H1 (cell line): Measurements from ENCODE around the gene TLE1. TPM values are rescaled to one million over a fixed set of nuclear protein-coding genes. Genes with fewer than 3 reads are reported as not detected.

Experiments used
- CTCF ChIA-PET: fragments of 300-600 bp; sonication (Branson Sonifier 250); formaldehyde crosslinking; loops from one replicate; lab custom pipeline; 2021; ENCODE audit not compliant: partially characterized antibody; lab: Charles Lee
- POLR2A ChIA-PET: fragments of 300-600 bp; sonication (Branson Sonifier 250); formaldehyde crosslinking; loops from one replicate; lab custom pipeline; 2021; ENCODE audit warnings: inconsistent platforms; ENCODE audit not compliant: partially characterized antibody; lab: Charles Lee
- DNase-seq, 2 experiments: peaks; one replicate each; pipeline versions ENCODE4 v3.0.0 to v3.0.0-alpha.2; 2010 to 2022; ENCODE audit warnings: low spot score in 2 of 2, low read depth in 1 of 2, mixed read lengths in 1 of 2
- FAIRE-seq: peaks from 2 replicates; lab custom pipeline; 2011; peaks lifted over from hg19 to GRCh38; lab: Jason Lieb, UNC
- H2AFZ ChIP-seq: 2 replicates; pipeline ENCODE4 v1.8.1; 2012; ENCODE audit warnings: low read length, inconsistent platforms
- H2AK5ac ChIP-seq: 2 replicates; pipeline ENCODE4 v1.6.1; 2013; ENCODE audit warnings: low read depth, low read length
- H2BK120ac ChIP-seq: replicated peaks from 2 replicates; pipeline ENCODE3; 2013; ENCODE audit warnings: low read depth, low read length, inconsistent platforms
- H2BK12ac ChIP-seq: 2 replicates; pipeline ENCODE4 v1.6.1; 2013; ENCODE audit warnings: low read depth, low read length
- H2BK15ac ChIP-seq: 2 replicates; pipeline ENCODE4 v1.6.1; 2013; ENCODE audit warnings: low read length
- H2BK20ac ChIP-seq: 2 replicates; pipeline ENCODE4 v1.6.1; 2013; ENCODE audit warnings: low read length
- H2BK5ac ChIP-seq: 2 replicates; pipeline ENCODE4 v1.6.1; 2013; ENCODE audit warnings: low read depth, low read length
- H3K14ac ChIP-seq: 2 replicates; pipeline ENCODE4 v1.6.1; 2013; ENCODE audit warnings: inconsistent platforms; ENCODE audit not compliant: insufficient read length
- H3K18ac ChIP-seq: 2 replicates; pipeline ENCODE4 v1.6.1; 2013; ENCODE audit warnings: low read length; ENCODE audit errors: extremely low read depth
- H3K23ac ChIP-seq: 2 replicates; pipeline ENCODE4 v1.6.1; 2013; ENCODE audit warnings: inconsistent platforms; ENCODE audit not compliant: insufficient read length
- H3K23me2 ChIP-seq: 2 replicates; pipeline ENCODE4 v1.6.1; 2013; ENCODE audit warnings: low read depth, low read length
- H3K27ac ChIP-seq: 2 replicates; pipeline ENCODE4 v1.6.1; 2011; ENCODE audit warnings: low read depth, low read length, inconsistent platforms
- H3K27me3 ChIP-seq, 4 experiments: replicated peaks in 1 of 4; 1 replicate in 1 of 4; 2 replicates in 3 of 4; pipeline versions ENCODE4 v1.6.1 to v1.8.1; 2011 to 2013; ENCODE audit warnings: low read length in 3 of 4, mild to moderate bottlenecking in 3 of 4, inconsistent platforms in 2 of 4, mixed read lengths in 2 of 4, moderate library complexity in 1 of 4; ENCODE audit not compliant: control insufficient read depth in 3 of 4, insufficient read depth in 3 of 4; ENCODE audit errors: extremely low read depth in 1 of 4
- H3K36me3 ChIP-seq, 4 experiments: 2 replicates each; pipeline versions ENCODE4 v1.6.1 to v1.8.1; 2011 to 2013; ENCODE audit warnings: mild to moderate bottlenecking in 4 of 4, low read length in 3 of 4, moderate library complexity in 2 of 4, control low read depth in 1 of 4, inconsistent platforms in 1 of 4; ENCODE audit not compliant: insufficient read depth in 4 of 4, control insufficient read depth in 2 of 4
- H3K4ac ChIP-seq: replicated peaks from 2 replicates; pipeline ENCODE3; 2013; ENCODE audit warnings: low read length, low read depth, mixed read lengths, inconsistent platforms; ENCODE audit not compliant: insufficient read length
- H3K4me1 ChIP-seq, 4 experiments: replicated peaks in 1 of 4; 1 replicate in 1 of 4; 2 replicates in 3 of 4; pipeline versions ENCODE4 v1.6.1 to v1.8.1; 2011 to 2013; ENCODE audit warnings: low read length in 3 of 4, inconsistent platforms in 2 of 4, mixed read lengths in 1 of 4; ENCODE audit not compliant: insufficient read depth in 4 of 4, control insufficient read depth in 3 of 4
- H3K4me2 ChIP-seq, 2 experiments: 2 replicates each; pipeline versions ENCODE4 v1.6.1 to v1.8.1; 2011 to 2013; ENCODE audit warnings: low read depth in 2 of 2, low read length in 2 of 2, control low read depth in 1 of 2, inconsistent platforms in 1 of 2, mild to moderate bottlenecking in 1 of 2; ENCODE audit not compliant: insufficient read depth in 1 of 2
- H3K4me3 ChIP-seq, 4 experiments: fragments of 200-600, 300-600 bp in 1 of 4; sonication (generic), shearing (Covaris generic), sonication (Bioruptor Twin) in 1 of 4; 2 replicates each; pipeline versions ENCODE4 v1.5.1 to v1.8.1; 2011 to 2016; ENCODE audit warnings: low read length in 4 of 4, low read depth in 3 of 4, control low read depth in 2 of 4, inconsistent platforms in 2 of 4, mild to moderate bottlenecking in 2 of 4, mixed read lengths in 1 of 4, moderate library complexity in 1 of 4; ENCODE audit not compliant: insufficient read depth in 2 of 4; ENCODE audit errors: extremely low read depth in 1 of 4
- H3K56ac ChIP-seq: replicated peaks from 2 replicates; pipeline ENCODE3; 2013; ENCODE audit warnings: low read depth, mild to moderate bottlenecking, mixed read lengths, low read length, inconsistent platforms; ENCODE audit not compliant: insufficient read length
- H3K79me1 ChIP-seq: 2 replicates; pipeline ENCODE4 v1.6.1; 2013; ENCODE audit warnings: low read depth, low read length, control low read depth
- H3K79me2 ChIP-seq, 2 experiments: 2 replicates each; pipeline versions ENCODE4 v1.6.1 to v1.8.1; 2012 to 2013; ENCODE audit warnings: low read length in 2 of 2, mild to moderate bottlenecking in 2 of 2, inconsistent platforms in 1 of 2; ENCODE audit not compliant: insufficient read depth in 2 of 2, control insufficient read depth in 1 of 2
- H3K9ac ChIP-seq, 4 experiments: replicated peaks in 1 of 4; 1 replicate in 1 of 4; 2 replicates in 3 of 4; pipeline versions ENCODE4 v1.6.1 to v1.8.1; 2011 to 2013; ENCODE audit warnings: low read depth in 3 of 4, low read length in 3 of 4, control low read depth in 2 of 4, mild to moderate bottlenecking in 2 of 4, moderate library complexity in 2 of 4, inconsistent platforms in 1 of 4; ENCODE audit errors: extremely low read depth in 1 of 4
- H3K9me3 ChIP-seq, 2 experiments: 2 replicates each; pipeline versions ENCODE4 v1.6.1 to v1.8.1; 2012 to 2013; ENCODE audit warnings: mild to moderate bottlenecking in 2 of 2, moderate library complexity in 2 of 2, control low read depth in 1 of 2, inconsistent platforms in 1 of 2, low read depth in 1 of 2, low read length in 1 of 2, mixed read lengths in 1 of 2; ENCODE audit not compliant: insufficient read depth in 2 of 2
- H4K20me1 ChIP-seq, 2 experiments: replicated peaks in 1 of 2; 2 replicates each; pipeline versions ENCODE3 to v1.8.1; 2011 to 2013; ENCODE audit warnings: inconsistent platforms in 2 of 2, low read length in 2 of 2, mild to moderate bottlenecking in 1 of 2; ENCODE audit not compliant: insufficient read depth in 2 of 2, control insufficient read depth in 1 of 2
- H4K5ac ChIP-seq: 2 replicates; pipeline ENCODE4 v1.6.1; 2013; ENCODE audit warnings: low read length, low read depth, mixed read lengths, inconsistent platforms; ENCODE audit not compliant: insufficient read length
- H4K8ac ChIP-seq: 2 replicates; pipeline ENCODE4 v1.8.0; 2013; ENCODE audit warnings: mild to moderate bottlenecking, moderate library complexity, low read length, inconsistent platforms; ENCODE audit not compliant: insufficient read depth; ENCODE audit errors: extremely low read depth
- H4K91ac ChIP-seq: replicated peaks from 2 replicates; pipeline ENCODE3; 2013; ENCODE audit warnings: low read length, mixed read lengths, inconsistent platforms; ENCODE audit not compliant: insufficient read length
- ATF3 ChIP-seq: IDR thresholded peaks from 2 replicates; pipeline ENCODE4 v1.6.1; 2011; ENCODE audit warnings: low read depth, mild to moderate bottlenecking, low read length; ENCODE audit not compliant: insufficient read depth
- CHD2 ChIP-seq: IDR thresholded peaks from 2 replicates; pipeline ENCODE4 v1.6.1; 2012; ENCODE audit warnings: low read length, improper control_type of control experiment
- GTF2F1 ChIP-seq: IDR thresholded peaks from 2 replicates; pipeline ENCODE4 v1.6.1; 2012; ENCODE audit warnings: low read depth, low read length, improper control_type of control experiment, borderline replicate concordance
- JUN ChIP-seq: IDR thresholded peaks from 2 replicates; pipeline ENCODE4 v1.6.1; 2011; ENCODE audit warnings: low read depth, mild to moderate bottlenecking, improper control_type of control experiment, low read length
- JUND ChIP-seq: IDR thresholded peaks from 2 replicates; pipeline ENCODE4 v1.6.1; 2011; ENCODE audit warnings: mild to moderate bottlenecking, improper control_type of control experiment, low read length
- MAX ChIP-seq: IDR thresholded peaks from 2 replicates; pipeline ENCODE4 v1.6.1; 2012; ENCODE audit warnings: inconsistent platforms
- POLR2A ChIP-seq, 2 experiments: IDR thresholded peaks; 1 replicate in 1 of 2; 2 replicates in 1 of 2; pipeline ENCODE4 v1.6.1; 2011; ENCODE audit warnings: low read depth in 2 of 2, low read length in 2 of 2, mild to moderate bottlenecking in 2 of 2; ENCODE audit errors: control extremely low read depth in 1 of 2
- POLR2AphosphoS5 ChIP-seq: IDR thresholded peaks from 2 replicates; pipeline ENCODE4 v1.6.1; 2011; ENCODE audit warnings: low read depth, low read length
- RNF2 ChIP-seq: fragments of 200-900, 300-1000 bp; sonication (generic); IDR thresholded peaks from 2 replicates; pipeline ENCODE4 v1.7.1; 2016; ENCODE audit warnings: borderline replicate concordance, low read depth, mild to moderate bottlenecking, antibody characterized with exemption, low read length; ENCODE audit not compliant: poor library complexity, severe bottlenecking; ENCODE audit errors: missing control alignments
- SIN3A ChIP-seq, 2 experiments: IDR thresholded peaks in 1 of 2; conservative IDR thresholded peaks in 1 of 2; 2 replicates each; pipeline ENCODE4 v1.6.1; 2011 to 2012; ENCODE audit warnings: low read length in 2 of 2, improper control_type of control experiment in 1 of 2, low read depth in 1 of 2, mild to moderate bottlenecking in 1 of 2
- SIX5 ChIP-seq: IDR thresholded peaks from 2 replicates; pipeline ENCODE4 v1.6.1; 2011; ENCODE audit warnings: mild to moderate bottlenecking, low read depth, low read length
- SP1 ChIP-seq: IDR thresholded peaks from 2 replicates; pipeline ENCODE4 v1.6.1; 2011; ENCODE audit warnings: low read depth, low read length
- TCF12 ChIP-seq: IDR thresholded peaks from 2 replicates; pipeline ENCODE4 v1.6.1; 2011; ENCODE audit warnings: low read depth, mild to moderate bottlenecking, low read length
- YY1 ChIP-seq: IDR thresholded peaks from 2 replicates; pipeline ENCODE4 v1.6.1; 2011; ENCODE audit warnings: low read depth, mild to moderate bottlenecking, low read length
- WGBS, 2 experiments: shearing (Covaris generic) in 1 of 2; methylation state at CpG; one replicate each; pipeline versions ENCODE4 v1.1.6 to v1.1.7; 2013 to 2015; ENCODE audit warnings: low lambda C conversion rate in 2 of 2, mixed read lengths in 2 of 2, inconsistent platforms in 1 of 2, low coverage in 1 of 2, missing lambda C conversion rate in 1 of 2; ENCODE audit not compliant: insufficient replicate concordance in 2 of 2, insufficient coverage in 1 of 2, insufficient read length in 1 of 2; ENCODE audit errors: extremely low coverage in 1 of 2, missing lambda C conversion rate in 1 of 2; 5-methylcytosine and 5-hydroxymethylcytosine counted together
- polyA plus RNA-seq, 7 experiments: library from polyadenylated mRNA; depleted of rRNA in 3 of 7; stranded (reverse) in 5 of 7; unstranded in 2 of 7; fragments of >200 nt in 5 of 7; fragments of 200-250 nt in 2 of 7; gene quantifications; 1 replicate in 5 of 7; 2 replicates in 1 of 7; 4 replicates in 1 of 7; pipeline versions ENCODE4 v1.2.1 to v1.2.3, GENCODE V29; 2011 to 2013; ENCODE audit warnings: missing spikeins in 2 of 7, mixed read lengths in 2 of 7
- total RNA-seq: library from RNA; stranded (reverse); fragmentation: NEBNext Ultra II Directional; extraction: Animal tissue kit (Norgen Biotek cat#: 25700); gene quantifications from 2 replicates; pipeline ENCODE4 v1.2.1, GENCODE V29; 2021

TLE1 gene
- total and polyA plus RNA-seq, 2 of the 8 experiments (the other 6 are each of a cell fraction or from before 2014, with no cell fraction given) = 81.8 to 91.6 TPM

- ChIA-PET POLR2A (interaction anchor here (1.4 to 1.5 kb wide), 2 partner anchors 10 to 24 kb away, joined by 3 read pairs; no protein-coding TSS in a partner anchor), CTCF (interaction anchor here (0.6 to 1.7 kb wide), 3 partner anchors 12 to 961 kb away, joined by 3 to 4 read pairs (median 4); no protein-coding TSS in a partner anchor)
- Histone ChIP-seq H3K4ac (no peak overlapping the region), H4K91ac (no peak overlapping the region), H3K23ac (no peak overlapping the region), H2BK20ac (no peak overlapping the region), H3K36me3 (peaks cover 3 to 21% (median 7%) of the 10 kb centered on the region in 4 experiments; a peak in 7 of 8 replicates), H4K20me1 (peaks cover 4 to 10% of the 10 kb centered on the region in 2 experiments), H3K27me3 (no peaks in the 10 kb centered on the region), H3K14ac (no peak overlapping the region), H3K27ac (no peak overlapping the region), H3K4me1 (peaks cover 0 to 12% (median 6%) of the 10 kb centered on the region in 4 experiments; a peak in 5 of 7 replicates), H2BK5ac (no peak overlapping the region), H3K79me2 (peaks cover 0 to 77% of the 10 kb centered on the region in 2 experiments; a peak in 3 of 4 replicates), H4K8ac (no peak overlapping the region), H2BK12ac (no peak overlapping the region), H3K56ac (no peak overlapping the region), H4K5ac (no peak overlapping the region), H3K4me3 (no peak overlapping the region), H2AFZ (no peak overlapping the region), H3K9me3 (no peaks in the 10 kb centered on the region), H3K23me2 (no peaks in the 10 kb centered on the region), H3K18ac (no peak overlapping the region), H3K4me2 (no peak overlapping the region), H3K79me1 (peaks cover 8% of the 10 kb centered on the region), H2BK120ac (no peak overlapping the region), H2AK5ac (no peak overlapping the region), H2BK15ac (no peak overlapping the region), H3K9ac (no peak overlapping the region)
- WGBS, 2 experiments = 90% methylated on average over 1 of the region's 1 CpG; no CpG with 5 or more reads in 1 of the 2 experiments
- no peak for FAIRE-seq
- DNase-seq = no peak
- TF ChIP-seq MAX (no peak), TCF12 (no peak), SIN3A (conservative IDR thresholded peaks at IDR 0.05 in 1 of 2, IDR thresholded peaks at IDR 0.05 in 1 of 2; ENCODE audit: low read depth in 1 of 2, low read length in 2 of 2) (no peak), RNF2 (no peak), POLR2A (IDR thresholded peaks at IDR 0.05; ENCODE audit: control extremely low read depth in 1 of 2, low read depth in 2 of 2, low read length in 2 of 2) (no peak), POLR2AphosphoS5 (no peak), YY1 (no peak), SIX5 (no peak), JUN (no peak), ATF3 (no peak), GTF2F1 (no peak), JUND (no peak), CHD2 (no peak), SP1 (no peak)
Observed at GRCh38 chr9:81637276-81637675, 52.1 kb downstream of the TLE1 start.
